Measurements from ENCODE around the gene APOL3.
"Not testable (repeated sequence)": the region's sequence is repeated elsewhere in the genome, so short reads cannot be mapped to it uniquely, and the experiment has no call there.

Gene APOL3

DNA sequence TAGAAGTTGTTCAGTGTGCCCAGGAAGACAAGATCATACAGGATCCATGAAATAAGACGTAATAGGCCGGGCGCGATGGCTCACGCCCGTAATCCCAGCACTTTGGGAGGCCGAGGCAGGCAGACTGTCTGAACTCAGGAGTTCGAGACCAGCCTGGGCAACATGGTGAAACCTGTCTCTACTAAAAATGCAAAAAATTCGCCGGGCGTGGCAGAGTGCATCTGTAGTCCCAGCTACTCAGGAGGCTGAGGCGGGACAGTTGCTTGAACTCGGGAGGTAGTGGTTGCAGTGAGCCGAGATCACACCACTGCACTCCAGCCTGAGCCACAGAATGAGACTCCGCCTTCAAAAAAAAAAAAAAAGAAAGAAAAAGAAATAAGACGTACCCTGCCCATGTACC, 56.7 kb downstream of the APOL3 start:
- H3K4ac ChIP-seq (ENCODE audit: low read depth, low read length): no peak overlapping the region
- no peaks in the 10 kb centered on the region for H3K79me1 ChIP-seq (ENCODE audit: low read length)
- no peak overlapping the region for H3K18ac ChIP-seq (ENCODE audit: low read length)
- H2BK120ac ChIP-seq (ENCODE audit: low read depth, low read length): no peak overlapping the region
- no CpG with 5 or more reads among the region's 16 CpGs for WGBS (ENCODE audit: extremely low coverage, insufficient coverage, low lambda C conversion rate)
- no peak overlapping the region for H3K56ac ChIP-seq (ENCODE audit: low read length)
- no peak overlapping the region for H3K4me3 ChIP-seq (ENCODE audit: low read length)
- H2BK5ac ChIP-seq (ENCODE audit: low read length): no peak overlapping the region
- H4K5ac ChIP-seq (ENCODE audit: low read length): no peak overlapping the region
- no peak overlapping the region for H4K8ac ChIP-seq (ENCODE audit: low read depth, low read length)
- no peaks in the 10 kb centered on the region for H3K79me2 ChIP-seq (ENCODE audit: control insufficient read depth, insufficient read depth, low read length)
- no peak overlapping the region for H2BK15ac ChIP-seq (replicated peaks; ENCODE audit: low read depth)
- H3K27ac ChIP-seq (ENCODE audit: low read depth, low read length): no peak overlapping the region
- H2AK5ac ChIP-seq (ENCODE audit: low read length): no peak overlapping the region
- H3K9ac ChIP-seq (ENCODE audit: low read length): no peak overlapping the region
- no peaks in the 10 kb centered on the region for H3K27me3 ChIP-seq (ENCODE audit: insufficient read depth, low read length, poor library complexity)
- no peak for DNase-seq
- H3K4me1 ChIP-seq (ENCODE audit: control insufficient read depth, low read depth, low read length): no peaks in the 10 kb centered on the region
- no peak overlapping the region for H3K4me2 ChIP-seq (ENCODE audit: low read length)
- no peaks in the 10 kb centered on the region for H3K36me3 ChIP-seq (ENCODE audit: control insufficient read depth, insufficient read depth, low read length)
- H3K23ac ChIP-seq (ENCODE audit: low read length): no peak overlapping the region

DNA sequence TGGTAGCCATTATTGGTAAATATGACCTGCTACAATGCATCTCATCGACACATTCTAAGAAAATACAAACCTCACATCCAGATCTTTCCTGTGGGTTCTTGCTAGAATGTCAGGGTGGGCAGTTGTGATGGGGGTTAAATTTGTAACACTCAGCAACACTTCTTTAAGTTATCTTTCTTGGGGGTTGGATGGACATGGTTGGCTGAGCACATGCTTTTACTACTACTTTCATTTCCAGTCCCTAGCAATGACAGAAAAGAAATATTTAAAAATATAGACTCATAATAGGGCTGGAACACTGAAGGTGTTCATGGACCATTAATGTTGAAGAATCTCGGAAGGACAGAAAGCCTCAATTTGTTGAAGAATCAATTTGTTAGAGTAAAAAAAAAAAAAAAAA, 57.6 kb downstream of the APOL3 start:
- Histone ChIP-seq H3K4ac (ENCODE audit: low read depth, low read length) (no peak overlapping the region), H3K27ac (ENCODE audit: low read depth, low read length) (no peak overlapping the region), H3K79me2 (ENCODE audit: control insufficient read depth, insufficient read depth, low read length) (no peaks in the 10 kb centered on the region), H3K23ac (ENCODE audit: low read length) (no peak overlapping the region), H2BK15ac (replicated peaks; ENCODE audit: low read depth) (no peak overlapping the region), H3K27me3 (ENCODE audit: insufficient read depth, low read length, poor library complexity) (no peaks in the 10 kb centered on the region), H3K4me3 (ENCODE audit: low read length) (no peak overlapping the region), H3K79me1 (ENCODE audit: low read length) (no peaks in the 10 kb centered on the region), H2BK120ac (ENCODE audit: low read depth, low read length) (no peak overlapping the region), H3K56ac (ENCODE audit: low read length) (no peak overlapping the region), H3K4me2 (ENCODE audit: low read length) (no peak overlapping the region), H2AK5ac (ENCODE audit: low read length) (no peak overlapping the region), H4K5ac (ENCODE audit: low read length) (no peak overlapping the region), H2BK5ac (ENCODE audit: low read length) (no peak overlapping the region), H3K18ac (ENCODE audit: low read length) (no peak overlapping the region), H3K4me1 (ENCODE audit: control insufficient read depth, low read depth, low read length) (no peaks in the 10 kb centered on the region), H3K36me3 (ENCODE audit: control insufficient read depth, insufficient read depth, low read length) (no peaks in the 10 kb centered on the region), H4K8ac (ENCODE audit: low read depth, low read length) (no peak overlapping the region), H3K9ac (ENCODE audit: low read length) (no peak overlapping the region)
- no CpG with 5 or more reads among the region's 2 CpGs for WGBS (ENCODE audit: extremely low coverage, insufficient coverage, low lambda C conversion rate)
- DNase-seq: no peak

DNA sequence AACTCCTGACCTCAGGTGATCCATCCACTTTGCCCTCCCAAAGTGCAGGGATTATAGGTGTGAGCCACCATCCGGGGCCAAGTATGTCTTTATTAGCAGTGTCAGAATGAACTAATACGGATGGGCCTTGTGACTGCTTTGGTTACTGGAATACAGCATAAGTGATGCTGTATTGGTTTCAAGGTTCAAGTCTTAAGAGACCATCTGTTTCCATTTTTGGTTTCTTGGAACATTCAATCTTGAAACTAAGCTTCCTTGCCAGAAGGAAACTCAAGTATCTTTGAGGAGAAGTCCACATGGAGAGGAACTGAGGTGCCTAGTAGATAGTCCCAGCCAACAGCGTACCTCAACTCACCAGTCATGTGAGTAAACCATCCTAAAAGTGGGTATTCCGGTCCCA, 58.8 kb downstream of the APOL3 start:
- H3K9ac ChIP-seq (ENCODE audit: low read length): no peak overlapping the region
- H3K4me1 ChIP-seq (ENCODE audit: control insufficient read depth, low read depth, low read length): no peaks in the 10 kb centered on the region
- H2BK15ac ChIP-seq (replicated peaks; ENCODE audit: low read depth): no peak overlapping the region
- no peak for DNase-seq
- H3K27ac ChIP-seq (ENCODE audit: low read depth, low read length): no peak overlapping the region
- H3K36me3 ChIP-seq (ENCODE audit: control insufficient read depth, insufficient read depth, low read length): no peaks in the 10 kb centered on the region
- H3K4me2 ChIP-seq (ENCODE audit: low read length): no peak overlapping the region
- no CpG with 5 or more reads among the region's 4 CpGs for WGBS (ENCODE audit: extremely low coverage, insufficient coverage, low lambda C conversion rate)
- H3K4me3 ChIP-seq (ENCODE audit: low read length): no peak overlapping the region
- no peak overlapping the region for H3K18ac ChIP-seq (ENCODE audit: low read length)
- no peak overlapping the region for H3K4ac ChIP-seq (ENCODE audit: low read depth, low read length)
- H3K79me2 ChIP-seq (ENCODE audit: control insufficient read depth, insufficient read depth, low read length): no peaks in the 10 kb centered on the region
- H2BK5ac ChIP-seq (ENCODE audit: low read length): no peak overlapping the region
- no peak overlapping the region for H4K8ac ChIP-seq (ENCODE audit: low read depth, low read length)
- no peak overlapping the region for H2AK5ac ChIP-seq (ENCODE audit: low read length)
- H3K23ac ChIP-seq (ENCODE audit: low read length): no peak overlapping the region
- no peaks in the 10 kb centered on the region for H3K27me3 ChIP-seq (ENCODE audit: insufficient read depth, low read length, poor library complexity)
- no peak overlapping the region for H2BK120ac ChIP-seq (ENCODE audit: low read depth, low read length)
- H4K5ac ChIP-seq (ENCODE audit: low read length): no peak overlapping the region
- no peaks in the 10 kb centered on the region for H3K79me1 ChIP-seq (ENCODE audit: low read length)
- H3K56ac ChIP-seq (ENCODE audit: low read length): no peak overlapping the region

DNA sequence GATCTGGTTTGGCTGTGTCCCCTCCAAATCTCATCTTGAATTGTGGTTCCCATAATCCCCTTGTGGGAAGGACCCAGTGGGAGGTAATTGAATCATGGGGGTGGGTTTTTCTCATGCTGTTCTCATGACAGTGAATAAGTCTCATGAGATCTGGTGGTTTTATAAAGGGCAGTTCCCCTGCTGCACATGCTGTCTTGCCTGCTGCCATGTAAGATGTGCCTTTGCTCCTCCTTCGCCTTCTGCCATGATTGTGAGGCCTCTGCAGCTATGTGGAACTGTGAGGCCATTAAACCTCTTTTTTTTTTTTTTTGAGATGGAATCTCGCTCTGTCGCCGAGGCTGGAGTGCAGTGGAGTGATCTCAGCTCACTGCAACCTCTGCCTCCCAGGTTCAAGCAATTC, 59.6 kb downstream of the APOL3 start:
- H3K4me2 ChIP-seq (ENCODE audit: low read length); H2BK15ac ChIP-seq (replicated peaks; ENCODE audit: low read depth); H3K79me1 ChIP-seq (ENCODE audit: low read length); H3K4ac ChIP-seq (ENCODE audit: low read depth, low read length); H2AK5ac ChIP-seq (ENCODE audit: low read length); H3K56ac ChIP-seq (ENCODE audit: low read length); H2BK120ac ChIP-seq (ENCODE audit: low read depth, low read length); H3K36me3 ChIP-seq (ENCODE audit: control insufficient read depth, insufficient read depth, low read length); H3K23ac ChIP-seq (ENCODE audit: low read length); H3K4me1 ChIP-seq (ENCODE audit: control insufficient read depth, low read depth, low read length); DNase-seq; H3K4me3 ChIP-seq (ENCODE audit: low read length); H3K18ac ChIP-seq (ENCODE audit: low read length); H3K27me3 ChIP-seq (ENCODE audit: insufficient read depth, low read length, poor library complexity); H3K9ac ChIP-seq (ENCODE audit: low read length); H4K8ac ChIP-seq (ENCODE audit: low read depth, low read length); H2BK5ac ChIP-seq (ENCODE audit: low read length); H4K5ac ChIP-seq (ENCODE audit: low read length); H3K79me2 ChIP-seq (ENCODE audit: control insufficient read depth, insufficient read depth, low read length); H3K27ac ChIP-seq (ENCODE audit: low read depth, low read length): not testable (repeated sequence)
- WGBS (ENCODE audit: extremely low coverage, insufficient coverage, low lambda C conversion rate): no CpG with 5 or more reads among the region's 4 CpGs

DNA sequence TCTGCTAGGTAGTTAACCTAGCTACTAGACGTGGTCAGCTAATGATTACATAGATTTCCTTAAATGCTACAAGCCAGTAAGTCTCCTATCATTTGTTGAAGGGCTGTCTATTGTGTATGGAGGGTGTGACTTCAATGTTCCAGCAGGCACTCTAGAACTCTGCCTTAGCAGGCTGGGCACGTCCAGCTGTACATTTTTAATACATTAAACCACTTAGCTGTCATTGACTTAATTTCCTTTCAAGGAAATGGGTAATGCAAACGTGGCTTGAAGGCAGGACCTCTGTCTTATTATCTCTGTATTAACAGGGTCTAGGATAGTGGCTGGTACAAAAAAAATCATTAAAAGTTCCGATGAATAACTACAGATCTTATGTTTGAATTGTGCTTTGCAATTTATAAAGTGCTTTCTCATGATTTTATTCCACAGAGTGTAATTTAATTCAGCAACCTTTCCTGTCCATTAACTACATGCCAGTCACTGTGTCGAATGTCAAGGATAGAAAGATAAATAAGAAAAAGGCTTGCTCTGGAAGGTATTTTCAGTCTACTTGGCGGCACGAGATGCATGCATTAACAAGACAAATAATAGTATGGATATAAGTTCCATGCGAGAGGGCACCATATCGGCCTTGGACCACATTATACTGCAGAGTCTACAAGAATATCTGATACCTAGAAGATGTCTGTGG, 60.3 kb downstream of the APOL3 start:
- Histone ChIP-seq H3K4me3 (ENCODE audit: low read length) (no peak overlapping the region), H3K27me3 (ENCODE audit: insufficient read depth, low read length, poor library complexity) (no peaks in the 10 kb centered on the region), H3K56ac (ENCODE audit: low read length) (no peak overlapping the region), H3K9ac (ENCODE audit: low read length) (no peak overlapping the region), H3K4me1 (ENCODE audit: control insufficient read depth, low read depth, low read length) (no peaks in the 10 kb centered on the region), H3K79me2 (ENCODE audit: control insufficient read depth, insufficient read depth, low read length) (no peaks in the 10 kb centered on the region), H3K36me3 (ENCODE audit: control insufficient read depth, insufficient read depth, low read length) (no peaks in the 10 kb centered on the region), H3K4me2 (ENCODE audit: low read length) (no peak overlapping the region), H2BK120ac (ENCODE audit: low read depth, low read length) (no peak overlapping the region), H3K18ac (ENCODE audit: low read length) (no peak overlapping the region), H4K5ac (ENCODE audit: low read length) (no peak overlapping the region), H2BK15ac (replicated peaks; ENCODE audit: low read depth) (no peak overlapping the region), H3K79me1 (ENCODE audit: low read length) (no peaks in the 10 kb centered on the region), H3K4ac (ENCODE audit: low read depth, low read length) (no peak overlapping the region), H2AK5ac (ENCODE audit: low read length) (no peak overlapping the region), H2BK5ac (ENCODE audit: low read length) (no peak overlapping the region), H3K27ac (ENCODE audit: low read depth, low read length) (no peak overlapping the region), H3K23ac (ENCODE audit: low read length) (no peak overlapping the region), H4K8ac (ENCODE audit: low read depth, low read length) (no peak overlapping the region)
- DNase-seq: no peak
- no CpG with 5 or more reads among the region's 9 CpGs for WGBS (ENCODE audit: extremely low coverage, insufficient coverage, low lambda C conversion rate)

DNA sequence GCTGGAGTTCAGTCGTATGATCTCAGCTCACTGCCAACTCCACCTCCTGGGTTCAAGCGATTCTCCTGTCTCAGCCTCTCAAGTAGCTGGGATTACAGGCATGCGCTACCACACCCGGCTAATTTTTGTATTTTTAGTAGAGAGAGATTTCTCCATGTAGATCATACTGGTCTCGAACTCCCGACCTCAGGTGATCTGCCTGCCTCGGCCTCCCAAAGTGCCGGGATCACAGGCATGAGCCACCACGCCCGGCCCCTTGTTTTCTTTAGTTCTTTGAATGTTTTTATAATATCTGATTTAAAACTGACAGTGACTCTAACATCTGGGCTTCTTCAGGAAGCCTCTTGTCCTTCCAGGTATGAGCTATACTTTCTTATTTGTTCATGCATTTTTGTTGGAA, 61.0 kb downstream of the APOL3 start:
- not testable (repeated sequence) for DNase-seq; H3K9ac ChIP-seq (ENCODE audit: low read length); H3K27me3 ChIP-seq (ENCODE audit: insufficient read depth, low read length, poor library complexity); H2AK5ac ChIP-seq (ENCODE audit: low read length); H4K8ac ChIP-seq (ENCODE audit: low read depth, low read length); H3K36me3 ChIP-seq (ENCODE audit: control insufficient read depth, insufficient read depth, low read length); H3K23ac ChIP-seq (ENCODE audit: low read length); H2BK15ac ChIP-seq (replicated peaks; ENCODE audit: low read depth); H3K79me1 ChIP-seq (ENCODE audit: low read length); H3K18ac ChIP-seq (ENCODE audit: low read length); H3K4ac ChIP-seq (ENCODE audit: low read depth, low read length); H3K79me2 ChIP-seq (ENCODE audit: control insufficient read depth, insufficient read depth, low read length); H2BK120ac ChIP-seq (ENCODE audit: low read depth, low read length); H3K4me2 ChIP-seq (ENCODE audit: low read length); H3K56ac ChIP-seq (ENCODE audit: low read length); H4K5ac ChIP-seq (ENCODE audit: low read length); H2BK5ac ChIP-seq (ENCODE audit: low read length); H3K4me3 ChIP-seq (ENCODE audit: low read length); H3K27ac ChIP-seq (ENCODE audit: low read depth, low read length); H3K4me1 ChIP-seq (ENCODE audit: control insufficient read depth, low read depth, low read length)
- no CpG with 5 or more reads among the region's 10 CpGs for WGBS (ENCODE audit: extremely low coverage, insufficient coverage, low lambda C conversion rate)
